GM18909 (cell line): ENCODE results near the gene BLNK.
"Not testable (repeated sequence)": the region's sequence is repeated elsewhere in the genome, so short reads cannot be mapped to it uniquely, and the experiment has no call there.

Experiments
- ATAC-seq: cut with Tn5 transposase; IDR thresholded peaks from one replicate; pipeline ENCODE4 v1.9.1; 2021; ENCODE audit warnings: mild to moderate bottlenecking; ENCODE audit not compliant: unreplicated experiment, poor library complexity

The BLNK gene

GRCh38 chr10:96230527-96230926, 40.8 kb downstream of the BLNK start:
- peak; percentile 52 for ATAC-seq

DNA sequence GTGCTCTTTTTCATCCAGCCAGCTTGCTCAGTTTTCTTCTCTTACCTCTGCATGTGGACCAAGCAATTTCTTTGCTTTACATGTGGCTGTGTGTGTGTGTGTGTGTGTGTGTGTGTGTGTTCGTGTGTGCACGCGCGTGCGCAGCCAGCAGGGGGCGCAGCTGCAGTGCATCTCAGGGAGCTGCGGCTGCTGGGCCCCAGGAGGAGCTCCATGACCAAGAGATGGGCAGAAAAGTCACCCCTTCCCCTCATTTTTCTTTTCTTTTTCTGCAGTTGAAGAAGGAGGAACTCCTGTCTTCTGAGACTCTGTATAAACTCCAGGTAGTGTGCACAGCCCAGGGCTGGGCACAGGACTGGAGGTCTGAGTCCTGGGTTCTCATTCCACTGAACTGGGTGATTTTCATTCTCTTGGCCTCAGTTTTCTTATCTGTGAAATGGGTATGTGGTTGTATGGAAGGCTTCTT, 41.8 kb downstream of the BLNK start:
- no peak for ATAC-seq

GRCh38 chr10:96228408-96228994, 42.9 kb downstream of the BLNK start:
- no peak for ATAC-seq

DNA sequence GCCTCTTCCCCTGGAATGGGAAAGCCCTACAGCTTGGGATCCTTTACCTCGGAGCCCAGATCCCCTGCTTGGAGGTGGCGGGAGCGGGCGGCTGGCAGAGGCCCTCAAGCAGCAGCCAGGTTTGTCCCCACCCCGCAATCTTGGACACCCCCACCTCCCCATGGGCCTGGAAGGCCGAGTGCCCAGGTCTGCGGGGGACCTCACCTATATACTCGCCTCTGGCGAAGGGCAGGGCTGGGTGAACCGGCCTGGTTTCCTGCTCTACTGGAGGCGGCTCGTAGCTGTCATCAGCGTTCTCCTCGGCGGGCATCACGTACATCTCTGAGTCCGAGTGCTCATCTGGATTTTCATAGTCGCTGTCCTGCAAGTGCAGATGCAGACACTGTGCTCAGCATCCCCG, 44.2 kb downstream of the BLNK start:
- no peak for ATAC-seq

GRCh38 chr10:96225119-96225518, 46.2 kb downstream of the BLNK start:
- ATAC-seq, result no peak

- no peak for ATAC-seq
These were observed 48.5 kb downstream of the BLNK start for GRCh38 chr10:96222908-96223307.

DNA sequence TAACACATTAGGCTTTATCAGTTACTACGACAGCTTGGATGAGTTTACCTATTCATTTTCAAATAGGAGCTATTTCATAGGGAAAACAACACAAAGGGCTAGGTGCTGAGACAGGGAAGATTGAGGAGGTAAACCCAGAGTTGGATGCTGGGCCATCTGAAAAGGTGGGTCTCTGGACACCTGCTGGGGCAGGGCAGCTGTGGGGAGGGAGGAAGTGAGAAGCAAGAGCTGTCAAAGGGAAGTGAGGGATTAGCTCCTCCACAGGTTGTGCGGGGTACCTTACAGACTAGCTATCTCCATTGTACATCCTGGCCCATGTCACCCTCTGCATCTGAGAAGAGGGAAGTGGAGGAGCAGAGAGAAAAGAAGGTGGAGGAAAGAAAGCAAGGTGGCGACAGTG, 48.9 kb downstream of the BLNK start:
- ATAC-seq, result no peak

DNA sequence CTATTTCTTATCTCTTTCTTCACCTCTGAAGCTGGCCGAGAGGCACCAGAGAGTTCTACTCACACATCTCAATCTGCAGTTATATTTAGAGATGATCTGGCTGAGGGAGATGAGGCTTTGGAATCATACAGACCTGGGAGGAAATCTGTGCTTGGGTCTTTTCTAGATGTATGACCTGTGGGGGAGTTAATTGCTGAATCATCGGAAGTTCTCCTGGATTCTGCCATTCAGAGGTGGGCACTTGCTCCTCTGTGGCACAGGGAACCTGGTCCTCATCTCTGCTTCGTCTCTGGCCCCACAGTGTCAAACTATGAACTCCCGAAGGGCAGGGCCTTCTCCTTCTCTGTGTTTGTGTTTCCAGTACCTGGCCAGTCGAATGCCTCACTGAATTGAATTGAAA, 52.5 kb downstream of the BLNK start:
- no peak for ATAC-seq

DNA sequence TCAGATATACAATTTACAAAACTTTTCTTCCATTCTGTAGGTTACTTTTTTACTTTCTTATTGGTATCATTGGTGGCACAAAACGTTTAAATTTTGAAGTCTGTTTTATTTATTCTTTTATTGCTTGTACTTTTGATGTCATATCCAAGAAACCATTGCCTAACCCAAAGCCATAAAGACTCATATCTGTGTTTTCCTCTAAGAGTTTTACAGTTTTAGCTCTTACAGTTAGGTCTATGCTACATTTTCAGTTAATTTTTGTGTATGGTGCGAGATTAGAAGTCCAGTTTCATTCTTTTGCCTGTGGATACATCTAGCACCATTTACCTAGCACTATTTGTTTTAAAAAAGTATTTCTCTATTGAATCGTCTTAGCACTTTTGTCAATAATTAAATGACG, 53.7 kb downstream of the BLNK start:
- no peak for ATAC-seq

DNA sequence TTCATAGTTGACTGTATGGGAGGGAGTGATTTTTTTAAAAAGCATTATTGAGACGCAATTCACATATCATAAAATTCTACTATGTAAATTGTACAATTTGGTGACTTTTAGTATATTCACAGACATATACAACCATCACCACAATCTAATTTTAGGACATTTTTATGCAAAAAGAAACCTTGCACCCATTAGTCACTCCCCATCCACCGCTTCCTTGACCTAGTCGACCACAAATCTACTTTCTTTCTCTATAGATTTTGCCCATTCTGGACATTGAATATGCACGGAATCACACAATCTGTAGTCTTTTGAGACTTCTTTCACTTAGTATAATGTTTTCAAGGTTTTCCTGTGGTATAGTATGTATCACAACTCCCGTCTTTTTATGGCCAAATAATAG, 54.6 kb downstream of the BLNK start:
- ATAC-seq, result no peak

GRCh38 chr10:96212911-96213310, 58.5 kb downstream of the BLNK start:
- no peak for ATAC-seq

DNA sequence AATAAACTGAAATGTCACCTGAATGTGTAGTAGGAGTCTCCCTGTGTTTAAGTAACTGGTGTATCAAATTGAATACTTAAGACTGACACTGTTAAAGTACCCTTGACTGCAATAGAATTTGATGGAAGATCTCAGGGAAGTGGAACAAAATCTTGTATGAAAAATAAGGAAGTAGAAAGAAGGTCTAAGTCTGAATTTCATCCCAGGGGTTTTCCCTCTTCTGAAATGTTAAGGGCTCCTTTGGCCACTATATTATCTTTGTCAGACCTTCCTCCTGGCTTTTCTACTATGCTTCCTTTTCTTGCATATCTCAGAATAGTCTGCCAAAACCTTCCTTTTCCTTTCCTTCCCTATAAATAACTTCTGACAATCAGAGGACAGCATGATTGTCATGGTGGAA, 59.6 kb downstream of the BLNK start:
- no peak for ATAC-seq

GRCh38 chr10:96208946-96209345, 62.4 kb downstream of the BLNK start:
- no peak for ATAC-seq

DNA sequence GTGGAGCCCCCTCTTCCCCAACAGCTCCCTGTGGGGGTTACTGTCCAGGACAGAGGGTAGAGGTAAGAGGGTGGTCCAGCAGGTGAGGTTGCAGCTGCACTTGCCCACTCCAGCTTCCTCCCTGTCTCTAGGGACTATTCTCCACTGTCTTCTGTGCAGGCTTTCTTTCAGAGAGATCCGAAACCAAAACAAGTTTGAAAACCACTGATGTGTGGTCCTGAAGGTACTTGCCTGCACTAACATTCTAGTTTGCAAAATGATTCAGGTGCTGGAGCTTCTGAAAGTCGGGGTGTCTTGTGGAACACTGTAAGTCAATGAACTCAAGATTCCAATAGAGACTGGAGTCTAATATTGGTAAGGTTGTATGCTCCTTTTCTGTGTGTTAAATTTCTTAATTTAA, 63.1 kb downstream of the BLNK start:
- ATAC-seq, result peak; percentile 75

DNA sequence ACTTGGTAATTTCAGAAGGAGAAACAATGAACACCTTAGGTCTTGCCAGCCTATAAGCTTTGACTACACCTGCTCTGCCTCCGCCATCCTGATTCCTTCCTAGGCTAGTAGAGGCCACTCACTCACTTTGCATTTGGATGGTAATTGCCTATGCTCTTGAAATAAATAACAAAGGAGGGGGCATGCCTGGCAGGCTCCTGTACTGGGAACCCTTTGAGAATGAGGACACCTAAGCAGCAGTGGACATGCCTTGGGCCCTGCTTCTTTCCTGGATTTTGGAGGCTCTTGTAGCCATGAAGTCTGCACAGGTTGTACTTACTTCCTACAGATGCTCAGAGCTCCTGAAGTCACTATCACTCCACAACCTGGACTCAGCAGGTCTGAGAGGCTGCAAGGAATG, 65.8 kb downstream of the BLNK start:
- no peak for ATAC-seq

DNA sequence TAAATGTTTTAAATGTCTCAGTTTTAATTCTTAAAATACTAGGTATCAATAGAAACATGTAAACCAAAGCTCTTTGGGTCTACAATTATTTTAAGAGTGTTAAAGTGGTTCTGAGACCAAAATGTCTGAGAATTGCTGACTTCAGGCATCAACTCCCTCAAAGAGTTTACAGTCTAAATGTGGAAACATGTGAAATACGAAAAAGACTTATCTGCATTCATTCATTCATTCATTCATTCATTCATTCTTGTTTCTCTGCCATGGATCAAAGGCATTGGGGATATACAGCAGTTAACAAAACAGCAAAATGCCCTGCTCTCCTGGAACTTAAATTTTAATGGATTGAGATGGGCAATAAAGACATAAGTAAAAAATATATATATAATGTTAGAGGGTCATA, 69.8 kb downstream of the BLNK start:
- no peak for ATAC-seq

DNA sequence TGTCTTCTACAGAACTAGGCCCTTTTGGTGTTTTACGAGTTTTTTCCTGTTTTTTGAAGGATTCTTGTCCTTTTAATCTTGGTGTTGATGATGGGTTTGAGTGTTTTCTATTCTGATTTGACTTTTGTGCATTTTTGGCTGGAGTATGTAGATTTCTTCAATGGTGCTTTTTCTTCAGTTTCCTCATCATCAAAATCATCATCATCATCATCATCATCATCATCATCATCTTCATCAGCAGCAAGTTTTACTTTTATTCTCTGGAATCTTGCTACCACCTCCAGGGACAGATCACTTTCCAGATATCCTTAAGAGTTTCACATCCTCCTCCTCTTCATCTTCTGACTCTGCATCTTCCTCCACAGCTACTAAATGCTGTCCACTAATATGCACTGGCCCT, 81.9 kb downstream of the BLNK start:
- not testable (repeated sequence) for ATAC-seq

DNA sequence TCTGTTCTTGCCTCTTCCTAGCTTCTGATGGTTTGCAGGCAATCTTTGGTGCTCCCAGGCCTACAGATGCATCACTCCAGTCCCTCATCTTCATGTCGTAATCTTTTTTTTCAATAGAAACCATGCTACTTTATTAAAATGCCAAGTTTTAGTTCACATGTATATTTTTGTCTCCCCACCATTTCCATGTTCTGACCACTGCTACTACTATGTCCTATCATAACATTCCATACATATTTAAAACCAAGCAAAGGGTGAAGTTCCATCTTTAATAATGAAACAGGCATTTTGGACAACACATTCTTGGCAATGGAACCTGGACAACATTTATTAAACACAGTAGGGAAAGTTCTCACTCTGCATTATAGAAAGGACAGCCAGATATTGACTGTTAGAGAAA, 82.5 kb downstream of the BLNK start:
- no peak for ATAC-seq

DNA sequence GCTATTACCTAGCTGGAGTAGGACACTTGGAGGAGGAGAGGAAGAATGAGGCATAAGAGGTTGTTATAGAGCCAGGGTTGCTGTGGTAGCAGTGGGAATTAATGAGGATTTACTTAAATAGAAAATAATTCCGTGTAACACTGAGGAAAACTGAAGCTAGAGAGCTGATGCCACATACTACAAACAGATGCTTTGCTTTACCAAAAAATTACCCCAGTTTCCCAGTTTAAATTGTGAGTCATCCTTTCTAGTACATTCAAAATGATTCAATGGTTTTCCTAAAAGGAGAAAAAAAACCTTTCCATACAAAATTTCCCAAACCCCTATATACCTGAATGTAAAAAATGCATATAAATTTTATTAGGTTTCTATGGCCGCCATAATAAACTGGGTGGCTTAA, 82.9 kb downstream of the BLNK start:
- no peak for ATAC-seq

- ATAC-seq, result no peak
These were observed 94.4 kb downstream of the BLNK start for GRCh38 chr10:96176985-96177384.

GRCh38 chr10:96172666-96173065, 98.7 kb downstream of the BLNK start:
- no peak for ATAC-seq

- ATAC-seq, result no peak
These were observed 101.1 kb downstream of the BLNK start for GRCh38 chr10:96170230-96170629.

DNA sequence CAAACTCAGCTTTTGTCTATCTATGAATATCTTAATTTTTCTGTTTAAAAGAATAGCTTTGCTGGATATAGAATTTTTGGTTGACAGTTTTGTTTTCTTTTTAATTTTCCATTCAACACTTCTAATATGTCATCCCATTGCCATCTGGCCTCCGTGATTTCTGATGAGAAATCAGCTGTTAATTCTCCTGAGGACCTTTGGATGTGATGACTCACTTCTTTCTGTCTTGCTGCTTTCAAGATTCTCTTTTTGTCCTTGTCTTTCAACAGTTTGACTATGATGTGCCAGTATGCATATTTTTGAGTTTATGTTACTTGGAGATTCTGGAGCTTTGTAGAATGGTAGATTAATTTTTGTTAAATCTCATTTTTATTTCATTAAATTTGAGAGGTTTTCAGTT, 102.8 kb downstream of the BLNK start:
- ATAC-seq, result no peak
